GM18907 (cell line): Measurements from ENCODE around the gene NEMF.
"Not testable (repeated sequence)": the region's sequence is repeated elsewhere in the genome, so short reads cannot be mapped to it uniquely, and the experiment has no call there.

Experiments used
- ATAC-seq: cut with Tn5 transposase; IDR thresholded peaks from one replicate; pipeline ENCODE4 v1.9.1; 2021; ENCODE audit warnings: mild to moderate bottlenecking, moderate library complexity; ENCODE audit not compliant: unreplicated experiment

NEMF gene

GRCh38 chr14:49849213-49849847, 3.3 kb downstream of the NEMF start:
- ATAC-seq = no peak

GRCh38 chr14:49828640-49829039, 23.9 kb downstream of the NEMF start:
- no peak for ATAC-seq

GRCh38 chr14:49820176-49820575, 32.4 kb downstream of the NEMF start:
- ATAC-seq = no peak

GRCh38 chr14:49816844-49817243, 35.7 kb downstream of the NEMF start:
- ATAC-seq = no peak

- ATAC-seq = not testable (repeated sequence)
These were observed 36.5 kb downstream of the NEMF start for GRCh38 chr14:49816118-49816517.

- ATAC-seq = no peak
These were observed 43.8 kb downstream of the NEMF start for GRCh38 chr14:49808780-49809179.

GRCh38 chr14:49796025-49796424, 56.6 kb downstream of the NEMF start:
- no peak for ATAC-seq

DNA sequence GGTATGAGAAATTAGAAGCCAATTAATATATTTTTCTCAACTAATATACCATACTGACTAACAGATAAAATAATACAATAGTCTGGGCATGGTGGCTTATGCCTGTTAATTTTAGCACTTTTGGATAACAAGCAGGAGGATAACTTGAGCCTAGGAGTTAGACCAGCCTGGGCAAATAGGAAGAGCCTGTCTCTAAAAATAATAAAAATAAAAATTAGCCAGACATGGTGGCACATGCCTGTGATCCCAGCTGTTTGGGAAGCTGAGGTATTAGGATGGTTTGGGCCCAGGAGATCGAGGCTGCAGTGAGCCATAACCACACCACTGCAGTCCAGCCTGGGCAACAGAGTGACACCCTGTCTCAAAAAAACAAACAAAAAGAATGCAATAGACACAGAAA, 60.0 kb downstream of the NEMF start:
- ATAC-seq = no peak

DNA sequence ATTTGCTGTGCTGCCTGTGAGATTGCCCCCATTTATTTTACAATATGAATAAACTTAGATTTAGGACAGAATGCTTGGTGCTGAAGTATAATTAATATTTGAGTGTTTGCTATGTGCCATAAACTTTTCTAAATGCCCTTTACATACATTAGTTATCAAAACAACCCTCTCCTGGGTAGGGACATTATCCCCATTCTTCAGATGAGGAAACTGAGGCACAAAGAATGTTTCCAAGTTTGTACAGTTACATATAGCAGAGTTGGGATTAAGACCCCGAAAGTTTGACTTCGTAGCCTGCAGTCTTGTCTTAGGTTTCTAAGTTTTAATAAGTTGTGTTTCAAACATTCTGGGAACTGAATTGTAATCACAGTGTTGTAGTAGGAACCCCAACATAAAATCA, 66.3 kb downstream of the NEMF start:
- ATAC-seq = no peak

GRCh38 chr14:49783394-49784014, 69.1 kb downstream of the NEMF start:
- no peak for ATAC-seq

DNA sequence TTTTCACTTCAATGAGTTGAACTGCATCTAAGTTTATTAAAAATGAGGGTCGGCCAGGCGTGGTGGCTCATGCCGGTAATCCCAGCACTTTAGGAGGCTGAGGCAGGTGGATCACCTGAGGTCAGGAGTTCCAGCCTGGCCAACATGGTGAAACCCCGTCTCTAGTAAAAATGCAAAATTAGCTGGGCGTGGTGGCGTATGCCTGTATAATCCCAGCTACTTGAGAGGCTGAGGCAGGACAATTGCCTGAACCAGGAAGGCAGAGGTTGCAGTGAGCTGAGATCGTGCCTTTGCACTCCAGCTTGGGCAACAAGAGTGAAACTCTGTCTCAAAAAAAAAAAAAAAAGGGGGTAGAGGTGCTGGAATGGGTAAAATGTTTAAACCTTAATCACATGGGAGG, 71.5 kb downstream of the NEMF start:
- ATAC-seq = not testable (repeated sequence)

DNA sequence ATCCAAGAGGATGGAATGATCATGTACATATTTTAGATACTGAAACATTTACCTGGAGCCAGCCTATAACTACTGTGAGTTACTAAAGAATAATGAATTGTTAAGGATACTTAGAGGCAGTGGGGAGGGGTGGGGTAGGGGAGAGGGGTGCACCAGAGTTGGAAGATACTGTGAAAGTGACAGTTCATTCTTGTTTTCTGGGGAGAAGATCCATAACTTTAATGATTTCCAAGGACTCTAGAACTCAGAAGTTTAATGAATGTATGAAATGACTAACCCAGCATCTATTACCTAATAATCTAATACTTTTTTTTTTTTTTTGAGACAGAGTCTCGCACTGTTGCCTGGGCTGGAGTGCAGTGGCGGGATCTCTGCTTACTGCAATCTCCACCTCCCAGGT, 74.2 kb downstream of the NEMF start:
- no peak for ATAC-seq

- ATAC-seq = no peak
These were observed 78.5 kb downstream of the NEMF start for GRCh38 chr14:49774106-49774505.

- ATAC-seq = not testable (repeated sequence)
These were observed 80.9 kb downstream of the NEMF start for GRCh38 chr14:49771691-49772090.

DNA sequence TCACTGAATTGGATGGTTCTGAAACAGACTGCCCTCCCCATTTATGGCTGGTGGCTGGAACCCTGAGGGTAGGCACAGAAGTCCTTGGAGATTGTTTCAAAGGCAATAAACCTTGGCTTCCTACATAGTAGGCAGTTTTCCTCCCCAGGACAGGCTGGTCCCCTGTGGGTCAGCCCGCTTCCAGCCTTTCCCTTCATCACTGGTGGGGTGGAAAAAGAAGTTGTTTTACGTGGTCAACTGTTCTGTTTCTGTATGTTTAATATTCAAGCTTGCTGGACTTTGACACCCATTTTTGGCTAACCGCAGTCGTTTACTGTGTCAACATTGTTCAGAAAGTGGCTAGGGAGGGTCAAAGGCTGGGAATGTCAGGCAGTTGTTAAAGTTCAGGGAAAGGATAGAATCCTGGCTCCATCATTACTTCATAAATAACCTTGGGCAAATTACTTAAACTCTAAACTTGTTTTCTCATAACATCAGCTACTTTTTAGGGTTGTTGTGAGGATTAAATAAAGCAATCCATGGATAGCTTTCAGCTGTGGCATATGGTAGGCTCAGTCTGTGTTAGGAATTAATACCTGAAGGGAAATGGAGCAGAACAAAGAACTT, 82.3 kb downstream of the NEMF start:
- no peak for ATAC-seq

- no peak for ATAC-seq
These were observed 82.9 kb downstream of the NEMF start for GRCh38 chr14:49769581-49770211.

- ATAC-seq = no peak
These were observed 83.4 kb downstream of the NEMF start for GRCh38 chr14:49769171-49769570.

DNA sequence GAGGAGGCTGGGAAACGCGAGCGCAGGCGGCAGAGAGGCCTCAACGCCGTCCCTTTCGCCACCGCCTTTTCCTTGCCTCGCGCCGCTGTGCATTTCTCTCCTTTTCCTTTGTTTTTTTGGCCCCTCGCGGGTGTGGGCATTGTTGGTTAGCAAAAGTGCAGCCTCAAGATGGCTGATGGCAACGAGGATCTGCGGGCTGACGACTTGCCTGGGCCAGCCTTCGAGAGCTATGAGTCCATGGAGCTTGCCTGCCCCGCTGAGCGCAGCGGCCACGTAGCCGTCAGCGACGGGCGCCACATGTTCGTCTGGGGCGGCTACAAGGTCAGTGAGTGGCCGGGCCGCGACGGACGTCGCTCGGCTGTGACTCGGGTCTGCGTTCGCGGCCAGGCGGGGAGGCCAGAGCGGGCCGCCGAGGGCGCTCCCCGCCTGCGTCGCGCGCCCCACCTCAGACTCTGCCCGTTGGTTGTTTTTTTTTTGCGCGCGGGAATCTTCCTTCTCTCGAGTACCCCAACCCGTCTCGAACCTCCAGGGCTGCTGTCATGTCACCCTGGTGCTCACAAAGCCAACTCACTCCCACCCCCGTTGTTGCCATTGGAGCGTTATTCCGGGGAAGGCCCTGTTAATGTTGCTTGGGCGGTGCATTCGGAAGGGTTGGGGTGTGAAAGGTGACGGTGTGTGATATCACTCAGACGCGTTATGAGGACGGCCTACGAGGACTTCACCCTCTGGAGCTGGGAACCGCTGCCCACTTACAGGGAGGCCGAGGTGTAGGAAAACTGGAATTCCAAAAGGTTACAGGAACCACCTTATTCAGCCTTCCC, 84.1 kb downstream of the NEMF start:
- peak; percentile 31 for ATAC-seq

GRCh38 chr14:49767571-49768300, 84.9 kb downstream of the NEMF start, which contains the start of gene KLHDC2:
Gene KLHDC2 (plus strand): TSS chr14:49768153. CDS start chr14:49768469, 316 bp downstream.
- peak; percentile 96 for ATAC-seq

DNA sequence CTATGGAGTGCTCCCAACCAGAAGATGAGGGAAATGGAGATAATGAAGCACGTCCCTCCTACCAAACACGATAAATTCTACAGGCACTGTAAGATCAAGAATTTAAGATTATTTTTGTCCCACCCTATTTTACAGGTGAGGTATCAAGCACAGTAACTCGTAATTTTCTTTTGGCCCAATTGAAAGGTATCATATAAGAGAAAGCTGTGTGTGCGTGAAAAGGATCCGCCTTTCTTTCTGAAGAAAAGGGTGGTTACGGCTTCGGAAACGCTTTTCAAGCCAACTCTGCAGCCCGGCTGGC, 85.4 kb downstream of the NEMF start:
- no peak for ATAC-seq

DNA sequence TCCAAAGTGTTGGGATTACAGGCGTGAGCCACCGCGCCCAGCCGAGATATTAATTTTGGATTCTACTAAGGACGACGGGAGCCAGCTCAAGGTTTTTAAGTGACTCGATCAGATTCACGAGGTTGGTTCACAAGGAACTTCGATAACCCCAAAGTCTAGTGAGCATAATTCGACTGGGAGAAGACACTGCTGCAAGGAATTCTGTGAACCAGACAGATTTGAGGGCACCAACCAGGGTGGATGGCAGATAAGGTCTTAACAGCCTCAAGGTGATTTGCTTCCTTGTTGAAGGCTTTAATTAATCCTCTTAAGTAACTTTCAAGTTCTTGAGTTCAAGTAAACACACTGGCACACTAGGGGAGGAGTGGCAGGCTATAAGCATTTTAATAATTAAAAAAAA, 85.7 kb downstream of the NEMF start:
- ATAC-seq = no peak
